ENCODE measurements around the gene MINAR2. TPM values are rescaled to one million over a fixed set of nuclear protein-coding genes. Genes with fewer than 3 reads are reported as not detected.

MINAR2 gene
- total RNA-seq, 1 experiment from 2014 or later: not detected

DNA sequence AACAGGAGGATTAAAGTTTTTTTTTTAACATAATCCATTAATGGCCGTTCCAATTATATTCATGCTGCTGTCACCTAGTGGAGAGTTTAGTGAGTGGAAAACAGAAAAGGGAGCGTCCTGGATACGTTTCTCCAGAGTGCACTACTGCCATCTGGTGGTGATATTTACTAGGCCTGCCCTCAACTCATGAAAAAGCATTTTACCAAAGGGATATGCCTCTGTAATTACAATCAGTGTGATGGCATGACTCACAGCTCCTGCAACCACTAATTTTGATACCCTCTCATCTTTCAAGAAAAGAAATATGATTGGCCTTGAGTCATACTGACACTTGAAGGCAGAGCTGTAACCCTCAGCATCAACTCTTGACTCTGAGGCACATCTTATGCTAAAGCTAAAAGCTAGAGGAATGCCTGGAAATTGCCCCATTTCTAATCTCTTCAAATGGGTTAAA, 20.1 kb downstream of the MINAR2 start:
- H3K27ac Mint-ChIP-seq: no peak overlapping the region
- H3K4me1 Mint-ChIP-seq: peaks cover 15% of the 10 kb centered on the region
- no peaks in the 10 kb centered on the region for H3K27me3 Mint-ChIP-seq (ENCODE audit: low read depth)
- ChIA-PET CTCF (interaction anchor here (0.7 to 3.4 kb wide), 9 partner anchors 9 to 1339 kb away, joined by 3 to 17 read pairs (median 4); partner anchors contain the start of gene ADAMTS19), POLR2A (no interaction called here)
- TF ChIP-seq, protein P1, sequence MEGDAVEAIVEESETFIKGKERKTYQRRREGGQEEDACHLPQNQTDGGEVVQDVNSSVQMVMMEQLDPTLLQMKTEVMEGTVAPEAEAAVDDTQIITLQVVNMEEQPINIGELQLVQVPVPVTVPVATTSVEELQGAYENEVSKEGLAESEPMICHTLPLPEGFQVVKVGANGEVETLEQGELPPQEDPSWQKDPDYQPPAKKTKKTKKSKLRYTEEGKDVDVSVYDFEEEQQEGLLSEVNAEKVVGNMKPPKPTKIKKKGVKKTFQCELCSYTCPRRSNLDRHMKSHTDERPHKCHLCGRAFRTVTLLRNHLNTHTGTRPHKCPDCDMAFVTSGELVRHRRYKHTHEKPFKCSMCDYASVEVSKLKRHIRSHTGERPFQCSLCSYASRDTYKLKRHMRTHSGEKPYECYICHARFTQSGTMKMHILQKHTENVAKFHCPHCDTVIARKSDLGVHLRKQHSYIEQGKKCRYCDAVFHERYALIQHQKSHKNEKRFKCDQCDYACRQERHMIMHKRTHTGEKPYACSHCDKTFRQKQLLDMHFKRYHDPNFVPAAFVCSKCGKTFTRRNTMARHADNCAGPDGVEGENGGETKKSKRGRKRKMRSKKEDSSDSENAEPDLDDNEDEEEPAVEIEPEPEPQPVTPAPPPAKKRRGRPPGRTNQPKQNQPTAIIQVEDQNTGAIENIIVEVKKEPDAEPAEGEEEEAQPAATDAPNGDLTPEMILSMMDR (IDR thresholded peaks at IDR 0.05): peak; percentile 91
- no peak for TF ChIP-seq MXD4 (CRISPR knock-in tag; IDR thresholded peaks at IDR 0.05; ENCODE audit: borderline replicate concordance)
- TF ChIP-seq NFE2L1 (CRISPR knock-in tag; IDR thresholded peaks at IDR 0.05): no peak
- no peak for TF ChIP-seq PRRX2 (CRISPR knock-in tag; IDR thresholded peaks at IDR 0.05)
- no peak for TF ChIP-seq OVOL2 (CRISPR knock-in tag; IDR thresholded peaks at IDR 0.05; ENCODE audit: borderline replicate concordance)
- no peaks in the 10 kb centered on the region for H3K36me3 Mint-ChIP-seq
- ATAC-seq: peak; percentile 73
- peak overlapping the region; percentile 36; the same call in 1 of the 2 replicates for H3K4me3 Mint-ChIP-seq
- no peaks in the 10 kb centered on the region for H3K9me3 Mint-ChIP-seq
- peak; percentile 66 for DNase-seq (ENCODE audit: low spot score)

DNA sequence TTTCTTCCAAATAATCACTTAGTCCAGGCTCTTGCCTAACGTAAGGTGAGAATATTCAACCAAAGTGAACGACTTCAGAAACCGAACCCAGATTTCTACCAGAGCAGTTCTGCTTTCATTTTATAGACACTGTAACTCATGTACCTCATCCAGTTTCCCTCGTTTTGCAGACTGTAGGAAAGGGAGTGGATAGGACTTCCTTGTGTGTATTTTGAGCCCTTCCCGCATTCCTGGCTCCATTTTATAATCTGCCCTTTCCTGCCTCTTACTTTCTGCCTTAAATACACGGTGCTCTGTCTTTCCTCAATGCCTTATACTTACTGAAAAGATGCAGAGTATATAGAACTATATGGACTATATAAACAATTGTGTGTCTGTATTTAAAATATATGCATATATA, 20.8 kb downstream of the MINAR2 start:
- ChIA-PET CTCF (interaction anchor here (0.9 to 7.4 kb wide), 9 partner anchors 84 to 1339 kb away, joined by 3 to 208 read pairs (median 5); partner anchors contain the start of gene ADAMTS19), POLR2A (no interaction called here)
- Mint-ChIP-seq H3K9me3 (no peaks in the 10 kb centered on the region), H3K4me1 (peaks cover 15% of the 10 kb centered on the region), H3K4me3 (no peak overlapping the region), H3K36me3 (no peaks in the 10 kb centered on the region), H3K27ac (no peak overlapping the region), H3K27me3 (ENCODE audit: low read depth) (no peaks in the 10 kb centered on the region)
- TF ChIP-seq ZNF232 (CRISPR knock-in tag; IDR thresholded peaks at IDR 0.05) (no peak), MXD4 (CRISPR knock-in tag; IDR thresholded peaks at IDR 0.05; ENCODE audit: borderline replicate concordance) (no peak), ESRRA (CRISPR knock-in tag; IDR thresholded peaks at IDR 0.05; ENCODE audit: borderline replicate concordance) (no peak), ZNF263 (CRISPR knock-in tag; IDR thresholded peaks at IDR 0.05; ENCODE audit: low read depth) (no peak)
- no peak for ATAC-seq
- DNase-seq (ENCODE audit: low spot score): no peak

DNA sequence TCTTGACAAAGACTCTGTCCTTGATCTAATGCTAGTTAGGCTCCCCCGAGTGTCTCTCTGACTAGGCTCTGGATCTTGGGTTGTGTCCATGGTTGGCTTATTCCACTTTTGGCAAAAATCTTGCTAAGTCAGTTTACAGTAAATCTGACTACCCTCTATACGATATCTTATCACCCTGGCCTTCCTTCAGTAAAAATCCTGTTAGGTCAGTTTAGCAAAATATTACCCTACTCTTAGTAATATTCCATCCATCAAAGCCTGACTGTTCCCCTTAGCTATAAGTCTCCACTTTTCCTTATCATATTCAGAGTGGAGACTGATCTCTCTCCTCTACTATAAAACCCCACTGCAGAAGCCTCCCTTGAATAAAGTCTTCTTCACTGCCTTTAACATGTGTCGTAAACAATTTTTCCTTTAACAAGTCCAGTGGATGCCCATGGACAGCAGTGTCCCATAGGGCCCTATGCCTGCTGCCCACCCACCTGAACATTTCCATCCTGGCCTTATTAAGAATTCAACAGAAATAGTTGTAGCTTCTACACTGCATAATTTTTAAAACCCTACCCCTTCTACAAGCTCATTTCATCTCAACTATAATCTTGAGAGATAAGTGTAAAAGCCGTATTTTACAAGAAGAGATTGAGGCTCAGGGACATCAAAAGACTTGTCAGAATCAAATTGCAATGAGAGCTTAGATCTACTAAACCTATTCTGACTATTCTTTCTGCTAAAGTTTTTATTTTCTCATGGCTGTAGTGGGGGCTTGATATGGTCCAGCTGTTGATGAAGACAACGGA, 22.3 kb downstream of the MINAR2 start:
- Mint-ChIP-seq H3K36me3 (no peaks in the 10 kb centered on the region), H3K4me3 (no peak overlapping the region), H3K27ac (no peak overlapping the region), H3K4me1 (peaks cover 15% of the 10 kb centered on the region), H3K9me3 (no peaks in the 10 kb centered on the region), H3K27me3 (ENCODE audit: low read depth) (no peaks in the 10 kb centered on the region)
- CTCF ChIA-PET: interaction anchor here (1.3 to 7.4 kb wide), 9 partner anchors 8 to 371 kb away, joined by 3 to 208 read pairs (median 8); no protein-coding TSS in a partner anchor
- ATAC-seq (no peak), DNase-seq (ENCODE audit: low spot score) (no peak)
- POLR2A ChIA-PET: interaction anchor here (0.5 kb wide), 1 partner anchor 264 kb away, joined by 3 read pairs; no protein-coding TSS in a partner anchor
- TF ChIP-seq ETV6 (CRISPR knock-in tag; IDR thresholded peaks at IDR 0.05) (no peak), MYBL2 (CRISPR knock-in tag; IDR thresholded peaks at IDR 0.05) (no peak), ZBTB43 (CRISPR knock-in tag; IDR thresholded peaks at IDR 0.05) (no peak), JUN (CRISPR knock-in tag; IDR thresholded peaks at IDR 0.05) (no peak), NFYB (CRISPR knock-in tag; conservative IDR thresholded peaks at IDR 0.05; ENCODE audit: low read depth) (no peak), RELA (CRISPR knock-in tag; IDR thresholded peaks at IDR 0.05; ENCODE audit: borderline replicate concordance) (no peak)
- TF ChIP-seq, protein P2, sequence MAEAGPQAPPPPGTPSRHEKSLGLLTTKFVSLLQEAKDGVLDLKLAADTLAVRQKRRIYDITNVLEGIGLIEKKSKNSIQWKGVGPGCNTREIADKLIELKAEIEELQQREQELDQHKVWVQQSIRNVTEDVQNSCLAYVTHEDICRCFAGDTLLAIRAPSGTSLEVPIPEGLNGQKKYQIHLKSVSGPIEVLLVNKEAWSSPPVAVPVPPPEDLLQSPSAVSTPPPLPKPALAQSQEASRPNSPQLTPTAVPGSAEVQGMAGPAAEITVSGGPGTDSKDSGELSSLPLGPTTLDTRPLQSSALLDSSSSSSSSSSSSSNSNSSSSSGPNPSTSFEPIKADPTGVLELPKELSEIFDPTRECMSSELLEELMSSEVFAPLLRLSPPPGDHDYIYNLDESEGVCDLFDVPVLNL (CRISPR knock-in tag; IDR thresholded peaks at IDR 0.05; ENCODE audit: borderline replicate concordance, low read depth): no peak
- TF ChIP-seq, protein P3, sequence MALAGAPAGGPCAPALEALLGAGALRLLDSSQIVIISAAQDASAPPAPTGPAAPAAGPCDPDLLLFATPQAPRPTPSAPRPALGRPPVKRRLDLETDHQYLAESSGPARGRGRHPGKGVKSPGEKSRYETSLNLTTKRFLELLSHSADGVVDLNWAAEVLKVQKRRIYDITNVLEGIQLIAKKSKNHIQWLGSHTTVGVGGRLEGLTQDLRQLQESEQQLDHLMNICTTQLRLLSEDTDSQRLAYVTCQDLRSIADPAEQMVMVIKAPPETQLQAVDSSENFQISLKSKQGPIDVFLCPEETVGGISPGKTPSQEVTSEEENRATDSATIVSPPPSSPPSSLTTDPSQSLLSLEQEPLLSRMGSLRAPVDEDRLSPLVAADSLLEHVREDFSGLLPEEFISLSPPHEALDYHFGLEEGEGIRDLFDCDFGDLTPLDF (CRISPR knock-in tag; IDR thresholded peaks at IDR 0.05): no peak
